ENCODE data around the gene POLR1G. TPM values are rescaled to one million over a fixed set of nuclear protein-coding genes. Genes with fewer than 3 reads are reported as not detected.

Gene POLR1G
- 4.3 and 7.3 TPM in 2 replicates for total RNA-seq

GRCh38 chr19:45406226-45407090 lies at the start of gene POLR1G:
TSS of gene POLR1G (plus strand) at chr19:45406644. CDS start at chr19:45406697, 53 bp downstream.

GRCh38 chr19:45370410-45371204 lies 35.8 kb upstream of the POLR1G start, which contains the start of gene ERCC2:
TSS of gene ERCC2 (minus strand) at chr19:45370573. CDS start at chr19:45370540, 33 bp downstream.

GRCh38 chr19:45404557-45405434 lies 1.6 kb upstream of the POLR1G start, which contains the start of gene PPP1R13L:
TSS of gene PPP1R13L (minus strand) at chr19:45405069. CDS start at chr19:45398318, 6,751 bp downstream.

GRCh38 chr19:45423589-45424190 lies 17.2 kb downstream of the POLR1G start, which contains the start of gene ERCC1:
TSS of gene ERCC1 (minus strand) at chr19:45423917. CDS start at chr19:45423374, 543 bp downstream.

Other genes starting within 250 kb of the POLR1G start
- gene NKPD1, start 245.7 kb upstream of the POLR1G start, total RNA-seq, result not detected in 2 replicates
- 19.2 and 35.8 TPM in 2 replicates for gene TRAPPC6A, start 228.4 kb upstream of the POLR1G start, total RNA-seq
- 18.3 and 19.5 TPM in 2 replicates for gene BLOC1S3, start 227.9 kb upstream of the POLR1G start, total RNA-seq
- not detected in 2 replicates for gene EXOC3L2, start 161.2 kb upstream of the POLR1G start, total RNA-seq
- gene MARK4, start 155.4 kb upstream of the POLR1G start, total RNA-seq, result 19.5 and 26.4 TPM in 2 replicates
- not detected in 2 replicates for gene CKM, start 83.8 kb upstream of the POLR1G start, total RNA-seq
- gene KLC3, start 65.9 kb upstream of the POLR1G start, total RNA-seq, result not detected in 2 replicates
- gene ERCC2, start 36.1 kb upstream of the POLR1G start, total RNA-seq, result 12.6 and 19.2 TPM in 2 replicates
- gene PPP1R13L, start 1.6 kb upstream of the POLR1G start, total RNA-seq, result 2.3 and 3.8 TPM in 2 replicates
- 62.0 and 67.8 TPM in 2 replicates for gene ERCC1, start 17.3 kb downstream of the POLR1G start, total RNA-seq
- 41.1 and 43.9 TPM in 2 replicates for gene FOSB, start 61.4 kb downstream of the POLR1G start, total RNA-seq
- gene RTN2, start 90.4 kb downstream of the POLR1G start, total RNA-seq, result 6.5 and 19.5 TPM in 2 replicates
- 0.44 and 3.5 TPM in 2 replicates for gene PPM1N, start 91.8 kb downstream of the POLR1G start, total RNA-seq
- gene VASP, start 100.8 kb downstream of the POLR1G start, total RNA-seq, result 42.5 and 42.9 TPM in 2 replicates
- gene OPA3, start 178.2 kb downstream of the POLR1G start, total RNA-seq, result 9.1 and 12.1 TPM in 2 replicates
- 1.8 TPM in 2 replicates for gene GPR4, start 195.6 kb downstream of the POLR1G start, total RNA-seq
- 20.5 and 31.9 TPM in 2 replicates for gene EML2, start 232.8 kb downstream of the POLR1G start, total RNA-seq